OCI-M1 (cell line): ENCODE measurements around the gene USH2A.

ENCODE experiments used
- DNase-seq: peaks from one replicate; lab custom pipeline; 2025; lab: John Stamatoyannopoulos, UW

USH2A gene

DNA sequence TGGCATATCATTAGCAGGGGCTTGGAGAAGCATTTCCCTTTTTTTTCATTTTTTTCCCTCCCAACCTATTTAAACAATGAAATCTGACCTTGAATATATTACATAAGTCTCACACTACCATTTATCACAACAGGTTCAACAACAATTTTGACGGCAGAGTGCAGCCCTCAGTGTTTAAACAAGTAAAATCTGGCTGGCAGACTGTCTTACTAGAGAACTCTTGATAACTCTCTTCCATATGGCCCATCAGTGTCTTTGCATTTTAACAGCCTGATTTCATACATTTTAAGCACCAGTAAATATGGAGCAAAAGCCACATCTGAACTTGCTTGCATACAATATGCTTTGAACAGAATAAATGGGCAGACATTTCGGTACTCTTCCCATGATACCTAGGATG is 643.1 kb downstream of the USH2A start:
- DNase-seq: no peak

DNA sequence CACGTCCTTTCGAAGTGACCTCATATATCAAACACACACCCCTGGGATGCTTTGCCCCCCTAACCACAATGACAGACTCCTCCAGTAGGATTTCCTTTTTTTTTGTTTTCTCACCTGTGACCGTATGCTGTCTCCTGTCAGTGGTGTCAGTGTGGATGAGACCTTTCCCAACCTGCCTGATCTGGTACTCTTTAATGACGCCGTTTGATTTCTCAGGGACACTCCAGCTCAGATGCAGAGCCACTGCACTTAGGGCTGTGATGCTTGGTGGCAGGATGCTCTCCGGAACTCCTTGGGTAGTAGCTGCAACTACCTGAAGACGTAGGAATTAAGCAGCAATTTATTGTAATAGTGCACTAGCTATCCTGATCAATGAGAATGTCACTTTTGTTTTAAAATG is 643.5 kb downstream of the USH2A start:
- DNase-seq: no peak

DNA sequence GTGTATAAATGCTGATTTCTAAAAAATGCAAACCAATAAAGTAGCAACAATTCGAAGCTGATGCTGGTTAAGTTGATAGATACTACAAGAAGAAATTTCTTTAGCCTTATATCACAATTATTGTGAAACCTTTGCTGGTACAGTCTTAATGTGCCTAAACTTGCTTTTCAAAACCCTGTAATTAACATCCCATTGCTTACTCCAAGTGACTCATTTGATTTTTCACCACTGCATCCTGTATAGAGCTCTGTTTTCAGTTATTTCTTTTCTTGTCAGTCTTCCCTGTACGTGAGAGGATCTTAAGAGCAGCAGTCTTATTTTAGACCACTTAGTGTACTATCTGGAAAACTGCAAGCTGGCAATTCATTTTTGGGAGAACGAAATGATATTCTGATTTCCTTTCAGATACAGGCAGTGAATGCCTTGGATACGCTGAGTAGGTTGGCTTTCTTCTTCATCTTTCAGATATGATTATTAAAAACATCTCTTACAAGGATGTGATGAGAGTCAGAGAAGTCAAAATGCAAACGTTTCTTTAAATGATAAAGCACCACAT is 645.8 kb downstream of the USH2A start:
- no peak for DNase-seq

DNA sequence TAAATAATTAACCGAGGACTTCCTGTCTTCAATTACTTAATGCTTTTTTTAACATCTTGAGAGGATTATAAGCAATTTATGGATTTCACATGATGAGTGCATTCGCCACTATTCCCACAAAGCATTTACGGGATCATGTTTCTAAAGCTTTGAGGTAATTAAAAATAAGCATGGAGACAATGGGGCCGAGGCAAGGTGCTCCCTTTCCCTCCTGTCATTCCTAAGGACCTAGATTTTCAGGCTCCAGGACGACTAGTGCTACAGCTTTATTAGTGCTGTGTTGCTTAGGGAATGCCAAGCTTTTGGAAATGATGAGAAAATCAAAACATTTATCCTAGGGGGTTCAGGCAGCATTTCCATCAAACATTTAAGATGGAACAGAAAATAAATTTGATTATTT is 646.9 kb downstream of the USH2A start:
- no peak for DNase-seq

DNA sequence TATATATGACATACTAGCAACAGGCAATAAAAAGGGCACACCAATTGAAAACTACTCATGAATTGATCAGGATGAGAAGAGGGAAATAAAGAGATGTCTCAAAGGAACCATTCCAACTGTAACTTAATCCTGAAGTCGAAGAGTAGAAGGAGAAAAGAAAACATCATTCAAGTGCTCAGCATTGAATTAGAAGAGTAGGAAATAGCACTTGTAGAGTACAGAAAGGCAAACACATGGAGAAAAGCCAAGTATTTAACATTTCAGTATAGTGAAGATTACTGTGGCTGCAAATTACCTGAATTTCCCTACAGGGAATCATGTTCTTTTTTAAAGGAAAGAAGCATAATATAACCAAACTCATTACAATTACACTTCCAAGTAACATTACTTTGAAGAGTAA is 651.1 kb downstream of the USH2A start:
- no peak for DNase-seq

DNA sequence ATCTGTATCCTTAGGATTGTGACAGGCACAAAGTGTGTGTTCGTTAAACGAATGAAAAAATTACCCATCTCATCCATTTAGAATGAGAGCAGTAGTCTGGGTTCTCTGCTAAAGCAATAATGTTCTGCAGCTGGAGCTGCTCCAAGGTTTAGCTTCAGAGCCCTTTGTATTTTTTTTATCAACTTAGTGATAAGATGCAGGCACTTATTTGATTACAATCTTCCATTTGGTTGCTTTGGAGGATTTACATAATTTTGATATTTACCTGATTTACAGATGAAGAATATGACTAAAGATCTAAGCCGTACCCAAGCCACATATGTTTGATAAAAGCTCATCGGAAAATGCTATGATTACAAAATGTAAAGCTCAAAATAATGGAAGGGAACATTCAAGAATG is 654.9 kb downstream of the USH2A start:
- DNase-seq: no peak

DNA sequence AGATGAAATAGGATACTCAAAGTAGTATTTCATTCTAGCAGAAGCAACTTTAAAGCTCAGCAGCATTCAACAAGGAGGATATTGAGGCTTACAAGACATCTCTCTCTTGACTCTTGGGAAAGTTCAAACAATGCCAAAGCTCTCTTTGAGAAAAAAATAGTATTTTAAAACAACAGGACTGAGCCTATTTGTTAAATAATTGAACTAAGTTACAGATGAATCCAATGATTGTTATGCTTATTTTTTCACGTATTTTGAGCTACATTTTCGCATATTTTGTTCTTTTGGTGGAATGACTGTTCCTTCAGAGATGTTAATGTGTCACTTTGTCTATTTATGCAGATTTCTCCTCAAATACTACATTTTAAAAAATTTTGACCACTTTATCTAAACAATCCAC is 655.5 kb downstream of the USH2A start:
- no peak for DNase-seq

DNA sequence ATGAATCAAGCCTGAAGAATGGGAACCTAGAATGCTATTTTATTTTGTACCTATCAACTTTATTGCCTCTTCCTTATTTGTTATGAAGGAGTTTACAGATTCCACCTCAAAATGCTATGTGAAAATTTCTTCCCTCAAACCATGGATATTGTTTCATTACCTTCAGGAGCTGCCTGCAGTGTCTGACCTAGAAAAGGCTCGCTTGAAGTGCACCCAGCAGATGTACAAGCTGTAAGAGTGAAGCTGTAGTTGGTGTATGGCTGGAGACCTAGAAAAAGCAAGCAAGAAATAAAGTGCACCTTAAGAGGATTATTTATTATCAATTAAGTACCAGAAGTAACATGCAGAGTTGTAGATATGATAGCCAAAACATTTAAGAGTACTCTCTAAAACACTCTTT is 656.7 kb downstream of the USH2A start:
- no peak for DNase-seq

DNA sequence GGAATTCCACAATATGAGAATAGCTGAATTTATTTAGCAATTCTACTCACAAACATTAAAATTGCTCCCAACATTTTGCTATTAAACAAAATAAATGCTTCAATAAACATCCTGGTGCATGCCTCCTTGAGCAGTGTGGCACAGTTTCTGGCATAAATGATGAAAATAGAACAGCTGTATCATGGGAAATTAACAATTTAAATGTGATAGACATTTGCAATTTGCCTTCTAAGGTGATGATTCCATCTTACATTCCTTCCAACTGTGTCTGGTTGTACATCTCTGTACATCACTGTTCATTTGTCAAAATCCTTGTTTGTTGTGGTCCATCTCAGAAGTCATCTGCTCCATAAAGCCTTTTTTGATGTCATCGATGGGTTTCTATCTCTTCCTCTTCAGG is 657.4 kb downstream of the USH2A start:
- no peak for DNase-seq

DNA sequence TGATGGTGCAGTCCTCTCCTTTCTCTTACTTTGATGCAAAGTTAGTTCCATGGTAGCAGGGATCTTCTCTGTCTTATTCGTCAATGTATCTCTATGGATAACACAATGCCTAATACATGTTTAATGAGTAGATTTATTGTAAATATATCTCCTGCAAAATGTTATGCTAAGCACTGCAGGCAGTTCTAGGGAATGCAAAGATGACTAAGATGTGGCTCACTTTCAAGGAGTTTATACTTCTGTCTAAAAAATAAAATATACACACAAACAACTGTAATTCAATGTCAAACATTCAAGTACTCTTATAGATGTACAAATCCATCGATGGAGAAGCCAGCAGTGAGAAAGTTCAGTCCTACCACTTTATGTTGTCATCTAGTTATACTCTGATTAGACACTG is 661.8 kb downstream of the USH2A start:
- no peak for DNase-seq

DNA sequence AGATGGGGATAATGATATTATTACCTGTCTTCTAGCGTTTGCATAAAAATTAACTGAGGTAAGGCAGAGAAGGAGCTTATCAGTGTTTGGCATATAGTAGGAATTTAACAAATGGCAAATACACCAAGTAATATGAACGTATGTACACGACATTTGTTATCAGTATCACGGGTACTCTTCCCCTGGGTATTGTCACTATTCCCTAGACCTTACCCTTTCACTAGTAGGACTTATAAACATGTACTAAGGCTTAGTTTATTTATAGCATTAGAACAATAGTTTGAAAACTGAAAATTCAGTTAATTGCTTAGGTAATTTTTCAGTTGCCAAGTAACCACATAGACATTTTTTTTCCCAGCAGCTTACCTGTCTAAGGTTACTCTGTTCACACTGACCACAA is 669.1 kb downstream of the USH2A start:
- DNase-seq: no peak

DNA sequence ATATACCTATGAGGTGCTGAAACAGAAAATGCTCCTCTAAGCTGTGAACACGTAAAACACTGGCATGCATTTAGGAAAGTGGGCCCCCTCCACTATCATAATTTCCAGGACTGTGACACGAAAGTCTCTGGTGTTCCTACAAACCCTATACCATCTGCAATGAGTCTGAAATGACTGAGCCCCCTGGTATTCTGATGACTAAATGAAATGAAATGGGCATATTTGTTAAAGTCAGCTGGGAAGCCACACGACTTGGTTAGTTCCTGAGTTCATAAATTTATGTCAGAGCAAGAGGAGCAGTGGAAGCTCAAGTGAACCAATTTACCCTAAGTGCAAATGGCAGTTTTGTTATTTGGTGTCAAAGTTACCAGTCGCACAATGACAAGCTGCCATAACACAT is 673.8 kb downstream of the USH2A start:
- no peak for DNase-seq

DNA sequence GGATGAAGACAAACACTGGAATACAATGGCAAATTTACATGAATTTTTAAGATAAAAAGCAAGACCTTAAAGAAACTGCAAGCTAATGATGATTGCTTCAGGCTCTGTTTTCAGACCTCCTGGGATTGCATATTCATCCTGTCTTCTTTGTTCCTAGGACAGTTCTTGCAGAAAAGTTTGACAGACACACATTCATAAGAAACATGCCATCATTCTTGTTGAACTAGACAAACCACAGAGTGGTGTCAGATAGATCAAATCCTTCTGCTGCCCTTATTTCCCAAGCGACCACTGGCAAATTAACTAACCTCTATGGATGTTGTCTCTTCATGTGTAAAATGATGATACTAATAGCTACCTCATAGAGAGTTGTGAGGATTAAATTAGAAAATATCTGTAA is 674.8 kb downstream of the USH2A start:
- DNase-seq: no peak

DNA sequence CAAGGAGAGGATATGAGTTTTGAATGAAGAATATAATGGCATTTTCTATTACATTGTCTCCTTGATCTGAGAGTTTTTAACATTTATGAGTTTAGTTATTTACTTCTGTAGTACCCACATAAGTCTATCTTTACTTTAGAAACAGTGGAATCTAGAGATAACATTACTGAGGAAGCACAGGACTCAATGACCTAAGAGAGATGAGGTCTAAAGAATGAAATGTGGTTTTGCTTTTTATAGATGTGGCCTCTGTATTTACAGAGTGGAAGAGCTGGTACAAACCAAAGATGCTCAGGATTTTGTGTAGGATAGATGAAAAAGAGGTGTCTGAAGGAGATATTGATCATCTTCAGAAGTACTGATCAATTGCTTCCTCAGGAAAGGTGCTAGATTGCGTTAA is 678.8 kb downstream of the USH2A start:
- peak; percentile 16 for DNase-seq

DNA sequence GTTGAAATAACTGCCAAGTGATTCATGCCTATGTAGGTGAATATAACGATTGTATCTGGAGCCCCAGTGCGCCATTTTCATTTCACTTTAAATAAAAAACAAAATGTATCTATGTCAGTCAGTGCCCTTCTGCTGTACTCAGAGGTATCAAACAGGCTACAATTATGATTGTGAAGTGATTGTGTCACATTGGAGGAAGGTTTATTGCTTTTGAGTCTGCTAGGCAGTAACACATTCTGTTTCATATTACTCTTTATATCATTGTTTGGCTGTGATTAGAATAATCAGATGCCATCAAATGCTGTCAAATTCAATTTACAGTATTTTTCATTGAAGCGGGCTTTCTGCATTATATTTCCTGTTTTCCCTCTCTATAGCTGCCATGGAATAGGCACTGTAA is 684.2 kb downstream of the USH2A start:
- DNase-seq: no peak

DNA sequence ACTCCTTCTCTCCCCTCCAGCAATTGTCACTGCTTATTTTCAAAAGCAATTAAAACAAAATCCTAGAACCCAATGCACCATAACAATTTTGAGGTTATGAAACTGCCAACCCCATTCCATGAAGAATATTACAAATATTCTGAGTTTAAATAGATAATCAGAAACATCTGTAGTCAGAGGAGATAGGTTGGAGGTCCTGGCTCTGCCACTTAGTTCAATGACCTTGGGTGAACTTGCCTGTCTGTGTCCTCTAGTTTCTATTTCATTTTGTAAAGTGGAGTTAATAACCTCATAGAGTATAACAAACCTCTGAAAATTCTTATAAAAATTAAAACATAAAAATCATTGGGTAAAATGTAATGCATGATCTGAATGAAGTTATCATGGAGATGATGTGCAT is 691.5 kb downstream of the USH2A start:
- DNase-seq: no peak

DNA sequence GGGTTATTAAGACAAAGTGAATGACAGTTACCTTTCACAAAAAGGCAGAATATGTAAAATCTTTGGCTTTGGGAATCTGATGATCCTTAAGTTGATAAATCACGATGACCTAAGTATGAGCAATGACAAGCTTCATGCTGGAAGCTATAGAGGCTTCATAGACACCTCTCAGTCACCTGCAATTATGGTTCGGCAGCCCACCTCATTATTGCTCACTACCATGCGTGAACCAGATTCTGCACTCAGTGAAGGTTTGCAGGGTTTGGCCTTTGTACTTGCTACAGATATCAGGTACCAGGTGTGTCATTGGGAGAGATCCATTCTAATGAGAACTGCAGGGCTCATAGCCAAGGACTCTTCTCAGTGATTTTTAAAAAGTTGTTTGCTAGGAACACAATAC is 692.6 kb downstream of the USH2A start:
- no peak for DNase-seq

DNA sequence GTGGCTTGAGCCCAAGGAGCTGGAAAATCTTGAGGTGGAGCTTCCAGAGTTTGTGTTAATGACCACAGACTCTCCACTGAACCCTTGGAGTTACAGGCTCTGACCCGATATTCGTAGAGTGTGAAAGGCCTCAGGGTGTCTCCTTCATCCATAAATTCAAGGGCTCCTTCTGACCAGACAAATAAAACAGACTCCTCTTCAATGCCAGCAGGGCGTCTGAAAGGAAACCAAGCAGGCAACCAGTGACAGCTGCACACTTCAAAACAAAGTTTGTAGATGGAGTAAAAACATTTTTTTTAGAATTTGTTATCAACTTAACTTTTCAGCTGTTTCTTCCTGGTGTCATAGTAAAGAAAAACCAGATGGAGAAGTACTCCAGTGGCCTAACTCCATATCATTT is 695.1 kb downstream of the USH2A start:
- DNase-seq: no peak

DNA sequence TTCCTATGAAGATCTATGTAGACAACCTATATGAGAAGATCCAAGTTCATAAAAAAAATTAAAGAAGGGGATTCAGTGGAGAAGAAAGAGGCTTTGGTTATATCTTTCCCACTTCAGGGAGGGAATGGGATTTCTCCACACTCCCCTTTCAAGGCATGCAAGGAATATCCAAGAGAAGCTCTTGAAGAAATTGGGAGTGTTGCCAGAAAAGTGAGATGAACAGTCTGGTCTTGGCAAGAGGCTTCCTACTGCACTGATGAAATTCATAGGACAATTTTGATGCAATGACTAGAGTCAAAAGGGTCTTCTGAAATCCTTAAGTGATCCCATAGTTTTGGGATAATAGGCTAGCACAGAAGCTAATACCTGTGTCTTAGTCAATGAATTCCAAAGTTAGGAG is 703.1 kb downstream of the USH2A start:
- no peak for DNase-seq

DNA sequence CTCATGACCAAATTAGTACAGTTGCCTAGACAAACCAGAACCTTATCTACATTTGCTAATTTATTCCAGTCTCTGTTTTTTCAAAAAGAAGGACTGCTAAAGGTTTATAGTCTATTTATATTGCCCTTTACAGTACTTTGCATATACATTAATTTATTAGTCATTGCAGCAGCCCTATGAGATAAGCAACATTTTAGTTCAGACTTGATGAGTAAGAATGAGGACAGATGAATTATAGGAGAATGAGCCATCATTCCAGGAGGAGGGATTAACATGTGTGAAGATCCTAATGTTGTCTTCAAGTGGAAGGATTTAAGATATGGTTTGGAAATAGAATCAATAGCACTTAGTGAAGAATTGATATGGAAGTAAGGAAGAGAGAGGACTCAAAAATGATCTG is 703.7 kb downstream of the USH2A start:
- no peak for DNase-seq

DNA sequence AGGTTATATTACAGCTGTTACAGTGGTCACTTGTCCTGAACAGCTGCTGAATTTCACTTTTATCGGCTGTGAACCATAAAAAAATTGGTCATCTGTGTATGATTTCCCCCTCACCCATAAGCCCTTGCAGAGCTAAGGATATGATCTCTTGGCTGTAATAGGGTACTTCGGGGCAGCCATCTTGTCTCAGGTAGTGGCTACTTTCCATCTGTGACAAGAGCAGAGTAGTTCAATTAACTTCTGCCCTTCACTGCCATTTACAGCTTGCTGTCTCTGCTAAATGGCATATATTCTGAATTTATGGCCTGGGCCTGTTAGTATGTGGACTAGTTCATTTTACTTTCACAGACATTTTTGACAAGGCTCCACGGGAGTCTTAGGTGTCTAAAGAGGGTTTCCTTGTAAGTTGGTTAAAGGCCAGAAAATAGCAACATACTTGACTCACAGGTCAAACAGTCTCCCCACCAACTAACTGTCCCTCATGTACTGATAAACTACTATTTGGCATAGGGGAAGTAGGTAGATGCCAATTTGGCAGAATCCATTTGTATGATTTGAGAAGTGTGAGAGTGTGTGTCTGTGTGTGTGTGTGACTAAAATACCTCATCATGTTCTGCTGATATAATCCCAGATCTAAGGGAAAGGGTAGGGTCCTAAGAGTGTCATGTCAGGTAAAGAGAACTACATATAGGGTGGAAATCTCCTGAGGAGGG is 704.5 kb downstream of the USH2A start:
- DNase-seq: no peak

DNA sequence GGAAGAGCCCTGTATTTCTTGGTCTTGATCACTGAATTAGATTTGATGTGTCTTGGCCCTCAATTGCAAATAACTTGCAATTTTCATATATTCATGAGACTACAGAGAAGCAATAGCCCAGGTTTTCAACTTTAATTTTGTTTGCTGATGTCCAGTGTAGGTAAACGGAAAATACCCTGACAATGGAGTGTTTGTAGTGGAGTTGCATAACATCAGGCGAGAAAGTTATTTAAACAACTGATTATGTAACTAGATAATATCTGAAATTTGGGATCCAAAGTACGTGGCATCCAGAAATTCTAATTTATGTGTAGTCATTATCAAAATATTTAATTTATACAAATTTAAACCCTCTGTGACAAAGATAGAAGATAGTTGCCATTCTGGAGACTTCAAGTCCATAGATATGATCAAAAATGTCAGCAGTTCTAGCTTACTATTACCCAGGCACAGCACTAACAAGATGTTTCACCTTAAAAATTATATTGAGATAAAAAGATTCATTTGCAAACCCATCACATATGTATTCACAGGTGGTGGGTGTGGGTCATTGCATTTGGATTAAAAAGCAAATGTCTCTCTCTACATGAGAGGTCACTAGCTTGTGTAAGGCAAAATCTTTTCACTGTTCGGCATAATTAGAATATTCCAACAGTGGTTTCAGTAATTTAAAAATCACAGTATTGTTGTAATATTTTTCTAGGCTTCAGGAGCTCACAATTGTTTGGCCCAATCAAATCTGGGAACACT is 705.4 kb downstream of the USH2A start:
- DNase-seq: no peak

DNA sequence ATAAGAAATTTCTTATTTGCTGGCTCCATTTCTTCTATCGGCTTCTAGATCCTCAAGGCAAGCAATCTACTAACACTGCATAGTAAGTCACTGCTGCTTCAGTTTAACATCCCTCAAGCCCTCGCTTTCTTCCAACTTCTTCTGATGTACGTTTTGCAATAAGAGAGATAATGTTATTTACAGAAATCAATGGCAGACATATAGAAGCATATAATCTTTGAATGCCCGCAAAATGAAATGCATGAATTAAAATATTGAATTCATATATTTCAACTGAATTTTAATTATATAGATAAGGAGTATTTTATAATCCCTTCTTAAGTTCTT is 712.4 kb downstream of the USH2A start:
- no peak for DNase-seq
